ENCODE data around the gene ZNF33B.

GRCh38 chr10:42576338-42576737 is 62.0 kb downstream of the ZNF33B start:
- no peak for TF ChIP-seq CTCF (IDR thresholded peaks at IDR 0.05; ENCODE audit: low read depth, low read length, poor library complexity, severe bottlenecking)
- TF ChIP-seq EZH2phosphoT487 (IDR thresholded peaks at IDR 0.05; ENCODE audit: borderline replicate concordance, low read length), result no peak

Measured in DOHH2 (cell line).